Kidney (tissue), 14 donors: ENCODE measurements around the gene RUFY1. TPM values are rescaled to one million over a fixed set of nuclear protein-coding genes. Genes with fewer than 3 reads are reported as not detected.
"Not testable (repeated sequence)": the region's sequence is repeated elsewhere in the genome, so short reads cannot be mapped to it uniquely, and the experiment has no call there.

ENCODE experiments used
- DNase-seq, 5 donors: peaks; one replicate each; pipeline ENCODE4 v3.0.0-alpha.2; 2013 to 2020
- FAIRE-seq: peaks from 2 replicates; lab custom pipeline; 2012; peaks lifted over from hg19 to GRCh38; lab: Jason Lieb, UNC
- H3K27ac ChIP-seq, 2 donors: one replicate each; pipeline ENCODE4 v1.7.0; 2013; ENCODE audit warnings: low read depth in 2 of 2, low read length in 2 of 2, inconsistent platforms in 1 of 2
- H3K27me3 ChIP-seq: one replicate; pipeline ENCODE4 v1.7.1; 2013; ENCODE audit warnings: low read length, inconsistent platforms; ENCODE audit not compliant: control insufficient read depth, insufficient read depth
- H3K36me3 ChIP-seq, 3 donors: one replicate each; pipeline versions ENCODE4 v1.7.0 to v1.7.1; 2013; ENCODE audit warnings: low read length in 3 of 3, control low read depth in 1 of 3, inconsistent platforms in 1 of 3; ENCODE audit not compliant: insufficient read depth in 3 of 3, control insufficient read depth in 2 of 3
- H3K4me1 ChIP-seq, 3 donors: one replicate each; pipeline versions ENCODE4 v1.7.0 to v1.7.1; 2013; ENCODE audit warnings: low read length in 3 of 3, inconsistent platforms in 1 of 3, low read depth in 1 of 3; ENCODE audit not compliant: control insufficient read depth in 2 of 3, insufficient read depth in 2 of 3
- H3K4me3 ChIP-seq, 3 donors: one replicate each; pipeline versions ENCODE4 v1.7.0 to v1.8.1; 2013; ENCODE audit warnings: low read length in 3 of 3, control low read depth in 1 of 3, inconsistent platforms in 1 of 3
- H3K9ac ChIP-seq, 3 donors: one replicate each; pipeline versions ENCODE4 v1.7.0 to v1.7.1; 2013; ENCODE audit warnings: low read length in 3 of 3, control low read depth in 1 of 3, inconsistent platforms in 1 of 3
- H3K9me3 ChIP-seq, 3 donors: one replicate each; pipeline versions ENCODE4 v1.7.0 to v1.7.1; 2013; ENCODE audit warnings: low read length in 3 of 3, control low read depth in 1 of 3, inconsistent platforms in 1 of 3; ENCODE audit not compliant: control insufficient read depth in 2 of 3, insufficient read depth in 1 of 3
- CTCF ChIP-seq: IDR thresholded peaks from 3 replicates; pipeline ENCODE4 v1.5.1; 2012; ENCODE audit warnings: mild to moderate bottlenecking, moderate library complexity, borderline replicate concordance; ENCODE audit not compliant: insufficient read depth; ENCODE audit errors: extremely low read depth
- intact Hi-C: fragments of 100-400 bp; cut with DNase I; formaldehyde crosslinking; loops from one replicate; pipeline ENCODE4 v1.11.1; 2022
- polyA plus RNA-seq: library from polyadenylated mRNA; stranded (reverse); fragments of 350-450 nt; fragmentation: Illumina TruSeq; extraction: RNeasy Lipid Tissue Mini Kit (QIAGEN cat#74804); gene quantifications from one replicate; pipeline ENCODE4 v1.2.3, GENCODE V29; 2014; ENCODE audit warnings: low read depth, low replicate concordance; ENCODE audit not compliant: insufficient read depth
- total RNA-seq: library from RNA; stranded (reverse); fragmentation: NEBNext Ultra II Directional; extraction: Animal tissue kit (Norgen Biotek cat#: 25700); gene quantifications from one replicate; pipeline ENCODE4 v1.2.1, GENCODE V29; 2021
- donor health status: control.
- donor health status: control.
- donor health status: control.
- donor health status: control.
- donor health status: control.
- donor health status: DM: yes; HTN: yes; CAD: no.
- donor health status: Normal renal cell carcinoma (clear cell type).

RUFY1 gene
- total and polyA plus RNA-seq, 2 donors from 2014 or later, result 48.5 to 56.3 TPM

GRCh38 chr5:179533907-179534306 lies 16.4 kb upstream of the RUFY1 start:
- H3K4me3 ChIP-seq, result no peak overlapping the region
- H3K9ac ChIP-seq, result no peak overlapping the region
- DNase-seq, result no peak
- H3K4me1 ChIP-seq, result peaks cover 0 to 2% (median 0%) of the 10 kb centered on the region in 3 donors
- H3K27me3 ChIP-seq, result no peaks in the 10 kb centered on the region
- H3K27ac ChIP-seq, result no peak overlapping the region
- no peak for TF ChIP-seq CTCF
- no peak for FAIRE-seq
- no peaks in the 10 kb centered on the region for H3K36me3 ChIP-seq
- intact Hi-C loops, result no loop called here
- H3K9me3 ChIP-seq, result no peaks in the 10 kb centered on the region

GRCh38 chr5:179534431-179534830 lies 15.9 kb upstream of the RUFY1 start:
- Histone ChIP-seq H3K9ac (no peak overlapping the region), H3K4me1 (peaks cover 0 to 2% (median 0%) of the 10 kb centered on the region in 3 donors), H3K4me3 (no peak overlapping the region), H3K27ac (no peak overlapping the region), H3K36me3 (no peaks in the 10 kb centered on the region), H3K9me3 (no peaks in the 10 kb centered on the region), H3K27me3 (no peaks in the 10 kb centered on the region)
- FAIRE-seq (no peak), DNase-seq (no peak)
- intact Hi-C loops, result no loop called here
- TF ChIP-seq CTCF, result no peak

- Histone ChIP-seq H3K9ac (no peak overlapping the region), H3K27me3 (no peaks in the 10 kb centered on the region), H3K4me1 (no peaks in the 10 kb centered on the region), H3K27ac (no peak overlapping the region), H3K36me3 (no peaks in the 10 kb centered on the region), H3K9me3 (no peaks in the 10 kb centered on the region), H3K4me3 (no peak overlapping the region)
- DNase-seq (no peak), FAIRE-seq (no peak)
- TF ChIP-seq CTCF, result no peak
- intact Hi-C loops, result no loop called here
Measured at GRCh38 chr5:179536676-179537075, 13.7 kb upstream of the RUFY1 start.

- no peak overlapping the region for H3K4me3 ChIP-seq
- H3K27ac ChIP-seq, result no peak overlapping the region
- no peaks in the 10 kb centered on the region for H3K27me3 ChIP-seq
- DNase-seq, result no peak
- intact Hi-C loops, result no loop called here
- no peaks in the 10 kb centered on the region for H3K9me3 ChIP-seq
- no peaks in the 10 kb centered on the region for H3K36me3 ChIP-seq
- TF ChIP-seq CTCF, result no peak
- no peak for FAIRE-seq
- no peaks in the 10 kb centered on the region for H3K4me1 ChIP-seq
- H3K9ac ChIP-seq, result no peak overlapping the region
Measured at GRCh38 chr5:179542170-179542569, 8.2 kb upstream of the RUFY1 start.

- H3K27me3 ChIP-seq, H3K4me3 ChIP-seq, DNase-seq, intact Hi-C loops, H3K4me1 ChIP-seq, H3K9me3 ChIP-seq, H3K36me3 ChIP-seq, H3K9ac ChIP-seq, FAIRE-seq, H3K27ac ChIP-seq: not testable (repeated sequence)
Measured at GRCh38 chr5:179543275-179543674, 7.1 kb upstream of the RUFY1 start.
